A549 (cell line): ENCODE measurements around the gene U2AF1L4.

Source experiments
- CBX2 ChIP-seq: fragments of 200-600 bp; sonication (generic); IDR thresholded peaks from 2 replicates; pipeline ENCODE4 v1.6.1; 2016; ENCODE audit warnings: low read depth, mild to moderate bottlenecking, borderline replicate concordance
- CHD2 ChIP-seq: fragments of 150-350 bp; IDR thresholded peaks from 2 replicates; pipeline ENCODE4 v1.6.1; 2014; ENCODE audit warnings: low read length; ENCODE audit not compliant: partially characterized antibody
- CHD4 ChIP-seq: fragments of 200-600 bp; sonication (generic); IDR thresholded peaks from 2 replicates; pipeline ENCODE4 v1.6.1; 2016; ENCODE audit warnings: antibody characterized with exemption, mild to moderate bottlenecking, borderline replicate concordance
- HMGXB4 ChIP-seq: fragments of 250-450 bp; sonication (Bioruptor Pico); IDR thresholded peaks from 2 replicates; pipeline ENCODE4 v1.5.0; 2021; ENCODE audit warnings: mild to moderate bottlenecking, moderate library complexity, borderline replicate concordance
- JUN ChIP-seq, 2 experiments: fragments of >200 bp; sonication (Bioruptor Twin); formaldehyde crosslinking; IDR thresholded peaks; 2 replicates in 1 of 2; 3 replicates in 1 of 2; pipeline ENCODE4 v1.6.1; 2016 to 2017
- MAX ChIP-seq: IDR thresholded peaks from 2 replicates; pipeline ENCODE4 v1.6.1; 2012
- POLR2A ChIP-seq: IDR thresholded peaks from 2 replicates; pipeline ENCODE4 v1.6.1; 2012; ENCODE audit warnings: mild to moderate bottlenecking, low read length
- RCOR1 ChIP-seq: fragments of 150-350 bp; IDR thresholded peaks from 2 replicates; pipeline ENCODE4 v1.6.1; 2014; ENCODE audit warnings: antibody characterized with exemption, low read length, low read depth
- REST ChIP-seq: fragments of 200-600 bp; sonication (generic); IDR thresholded peaks from 2 replicates; pipeline ENCODE4 v1.6.1; 2016; ENCODE audit warnings: antibody characterized with exemption, mild to moderate bottlenecking, moderate library complexity
- SREBF2 ChIP-seq: fragments of 450-650 bp; IDR thresholded peaks from 2 replicates; pipeline ENCODE4 v1.6.1; 2014; ENCODE audit warnings: mild to moderate bottlenecking, moderate library complexity
- TF ChIP-seq, protein P1 (sequence below): fragments of >200 bp; sonication (Bioruptor Twin); formaldehyde crosslinking; IDR thresholded peaks from 3 replicates; pipeline ENCODE4 v1.5.1; 2016
- TF ChIP-seq, protein P2 (sequence below): IDR thresholded peaks from 2 replicates; pipeline ENCODE4 v1.6.1; 2012
- TF ChIP-seq, protein P3 (sequence below): fragments of 150-350 bp; IDR thresholded peaks from 2 replicates; pipeline ENCODE4 v1.6.1; 2014; ENCODE audit warnings: low read depth, mild to moderate bottlenecking, low read length

GRCh38 chr19:35721374-35721773 is 23.8 kb downstream of the U2AF1L4 start:
- TF ChIP-seq, protein P1, sequence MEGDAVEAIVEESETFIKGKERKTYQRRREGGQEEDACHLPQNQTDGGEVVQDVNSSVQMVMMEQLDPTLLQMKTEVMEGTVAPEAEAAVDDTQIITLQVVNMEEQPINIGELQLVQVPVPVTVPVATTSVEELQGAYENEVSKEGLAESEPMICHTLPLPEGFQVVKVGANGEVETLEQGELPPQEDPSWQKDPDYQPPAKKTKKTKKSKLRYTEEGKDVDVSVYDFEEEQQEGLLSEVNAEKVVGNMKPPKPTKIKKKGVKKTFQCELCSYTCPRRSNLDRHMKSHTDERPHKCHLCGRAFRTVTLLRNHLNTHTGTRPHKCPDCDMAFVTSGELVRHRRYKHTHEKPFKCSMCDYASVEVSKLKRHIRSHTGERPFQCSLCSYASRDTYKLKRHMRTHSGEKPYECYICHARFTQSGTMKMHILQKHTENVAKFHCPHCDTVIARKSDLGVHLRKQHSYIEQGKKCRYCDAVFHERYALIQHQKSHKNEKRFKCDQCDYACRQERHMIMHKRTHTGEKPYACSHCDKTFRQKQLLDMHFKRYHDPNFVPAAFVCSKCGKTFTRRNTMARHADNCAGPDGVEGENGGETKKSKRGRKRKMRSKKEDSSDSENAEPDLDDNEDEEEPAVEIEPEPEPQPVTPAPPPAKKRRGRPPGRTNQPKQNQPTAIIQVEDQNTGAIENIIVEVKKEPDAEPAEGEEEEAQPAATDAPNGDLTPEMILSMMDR: no peak
- TF ChIP-seq, protein P2, sequence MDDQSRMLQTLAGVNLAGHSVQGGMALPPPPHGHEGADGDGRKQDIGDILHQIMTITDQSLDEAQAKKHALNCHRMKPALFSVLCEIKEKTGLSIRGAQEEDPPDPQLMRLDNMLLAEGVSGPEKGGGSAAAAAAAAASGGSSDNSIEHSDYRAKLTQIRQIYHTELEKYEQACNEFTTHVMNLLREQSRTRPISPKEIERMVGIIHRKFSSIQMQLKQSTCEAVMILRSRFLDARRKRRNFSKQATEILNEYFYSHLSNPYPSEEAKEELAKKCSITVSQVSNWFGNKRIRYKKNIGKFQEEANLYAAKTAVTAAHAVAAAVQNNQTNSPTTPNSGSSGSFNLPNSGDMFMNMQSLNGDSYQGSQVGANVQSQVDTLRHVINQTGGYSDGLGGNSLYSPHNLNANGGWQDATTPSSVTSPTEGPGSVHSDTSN: no peak
- TF ChIP-seq, protein P3, sequence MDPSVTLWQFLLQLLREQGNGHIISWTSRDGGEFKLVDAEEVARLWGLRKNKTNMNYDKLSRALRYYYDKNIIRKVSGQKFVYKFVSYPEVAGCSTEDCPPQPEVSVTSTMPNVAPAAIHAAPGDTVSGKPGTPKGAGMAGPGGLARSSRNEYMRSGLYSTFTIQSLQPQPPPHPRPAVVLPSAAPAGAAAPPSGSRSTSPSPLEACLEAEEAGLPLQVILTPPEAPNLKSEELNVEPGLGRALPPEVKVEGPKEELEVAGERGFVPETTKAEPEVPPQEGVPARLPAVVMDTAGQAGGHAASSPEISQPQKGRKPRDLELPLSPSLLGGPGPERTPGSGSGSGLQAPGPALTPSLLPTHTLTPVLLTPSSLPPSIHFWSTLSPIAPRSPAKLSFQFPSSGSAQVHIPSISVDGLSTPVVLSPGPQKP: no peak
- no peak for TF ChIP-seq RCOR1
- no peak for TF ChIP-seq MAX
- no peak for TF ChIP-seq CHD2
- TF ChIP-seq CBX2: no peak
- no peak for TF ChIP-seq JUN (IDR thresholded peaks at IDR 0.05)
- no peak for TF ChIP-seq SREBF2
- TF ChIP-seq REST: no peak
- no peak for TF ChIP-seq POLR2A
- TF ChIP-seq HMGXB4 (CRISPR knock-in tag): no peak
- TF ChIP-seq CHD4: no peak
